Naive thymus-derived CD8-positive, alpha-beta T cell (primary cell): ENCODE measurements around the gene TCHP. TPM values are rescaled to one million over a fixed set of nuclear protein-coding genes. Genes with fewer than 3 reads are reported as not detected.
"Not testable (repeated sequence)": the region's sequence is repeated elsewhere in the genome, so short reads cannot be mapped to it uniquely, and the experiment has no call there.

Experiments
- ATAC-seq, 2 donors: fragments of 150-1000 bp; cut with Tn5 transposase in 1 of 2; sonication (Bioruptor Pico), chemical (Tn5 transposase) in 1 of 2; 1 replicate in 1 of 2; 2 replicates in 1 of 2; pipeline ENCODE4 v1.10.0; 2021; ENCODE audit warnings: mild to moderate bottlenecking in 2 of 2, moderate library complexity in 2 of 2
- POLR2A ChIA-PET: fragments of 350-600 bp; sonication (Branson Sonifier 250); formaldehyde crosslinking; loops from one replicate; lab custom pipeline; 2021; ENCODE audit warnings: antibody characterized with exemption; lab: Charles Lee
- DNase-seq, 10 donors: peaks; one replicate each; pipeline versions ENCODE4 v3.0.0 to v3.0.0-alpha.2; 2020 to 2022
- H3K27ac Mint-ChIP-seq, 10 donors: one replicate each; pipeline ENCODE4 v1.8.0; 2020 to 2022; ENCODE audit warnings: mild to moderate bottlenecking in 10 of 10, mixed read lengths in 10 of 10, moderate library complexity in 4 of 10, inconsistent platforms in 1 of 10
- H3K27me3 Mint-ChIP-seq, 5 donors: one replicate each; pipeline ENCODE4 v1.8.0; 2021 to 2022; ENCODE audit warnings: mixed read lengths in 5 of 5
- H3K36me3 Mint-ChIP-seq, 3 donors: one replicate each; pipeline ENCODE4 v1.8.0; 2020 to 2022; ENCODE audit warnings: mixed read lengths in 3 of 3, mild to moderate bottlenecking in 2 of 3, inconsistent platforms in 1 of 3
- H3K4me1 Mint-ChIP-seq, 4 donors: one replicate each; pipeline ENCODE4 v1.8.0; 2021 to 2022; ENCODE audit warnings: mixed read lengths in 4 of 4
- H3K4me3 Mint-ChIP-seq, 10 donors: one replicate each; pipeline ENCODE4 v1.8.0; 2020 to 2022; ENCODE audit warnings: mild to moderate bottlenecking in 10 of 10, mixed read lengths in 10 of 10, moderate library complexity in 6 of 10, inconsistent platforms in 1 of 10
- H3K9me3 Mint-ChIP-seq, 9 donors: one replicate each; pipeline ENCODE4 v1.8.0; 2020 to 2022; ENCODE audit warnings: mixed read lengths in 9 of 9, mild to moderate bottlenecking in 3 of 9, inconsistent platforms in 1 of 9, moderate library complexity in 1 of 9
- polyA plus RNA-seq, 3 donors: library from polyadenylated mRNA; unstranded; fragments of 300-500 nt; fragmentation: Illumina TruSeq; gene quantifications; one replicate each; pipeline ENCODE4 v1.2.3, GENCODE V29; 2021
- total RNA-seq, 8 experiments: library from RNA in 2 of 8; stranded (reverse) in 2 of 8; gene quantifications; one replicate each; pipeline ENCODE4 v1.2.3 and lab custom pipeline; 2021 to 2026

TCHP gene
- total and polyA plus RNA-seq, 5 experiments from 2014 or later: 6.7 to 39.1 (median 11.1) TPM

GRCh38 chr12:109929326-109929725 lies 29.3 kb downstream of the TCHP start:
- POLR2A ChIA-PET: interaction anchor here (1.2 kb wide), 1 partner anchor 28 kb away, joined by 3 read pairs; no protein-coding TSS in a partner anchor

GRCh38 chr12:109930028-109930800 lies 30.1 kb downstream of the TCHP start:
- Mint-ChIP-seq H3K4me3 (no peak overlapping the region), H3K9me3 (no peaks in the 10 kb centered on the region), H3K4me1 (peaks cover 0 to 3% (median 0%) of the 10 kb centered on the region in 4 donors), H3K27me3 (no peaks in the 10 kb centered on the region), H3K36me3 (peaks cover 7 to 63% (median 10%) of the 10 kb centered on the region in 3 donors), H3K27ac (peak overlapping the region in 5 of 10 donors; percentile 4 to 38 (median 21))
- DNase-seq (no peak), ATAC-seq (no peak)
- POLR2A ChIA-PET: no interaction called here

More at GRCh38 chr12:109929326-109929725, 29.3 kb downstream of the TCHP start:
- not testable (repeated sequence) for DNase-seq, ATAC-seq, H3K9me3 Mint-ChIP-seq, H3K4me3 Mint-ChIP-seq, H3K27me3 Mint-ChIP-seq, H3K4me1 Mint-ChIP-seq
- H3K27ac Mint-ChIP-seq: peak overlapping the region in 1 of 10 donors; percentile 36
- peaks cover 7 to 58% (median 8%) of the 10 kb centered on the region in 3 donors for H3K36me3 Mint-ChIP-seq

GRCh38 chr12:109931143-109931542 lies 31.1 kb downstream of the TCHP start:
- POLR2A ChIA-PET: no interaction called here
- no peak overlapping the region for H3K4me3 Mint-ChIP-seq
- peak overlapping the region in 2 of 10 donors; percentile 8 to 51 for H3K27ac Mint-ChIP-seq
- H3K9me3 Mint-ChIP-seq: no peaks in the 10 kb centered on the region
- peaks cover 0 to 3% (median 0%) of the 10 kb centered on the region in 4 donors for H3K4me1 Mint-ChIP-seq
- ATAC-seq (no peak), DNase-seq (no peak)
- H3K36me3 Mint-ChIP-seq: peaks cover 7 to 72% (median 12%) of the 10 kb centered on the region in 3 donors
- H3K27me3 Mint-ChIP-seq: no peaks in the 10 kb centered on the region

- DNase-seq (no peak), ATAC-seq (no peak)
- no peaks in the 10 kb centered on the region for H3K27me3 Mint-ChIP-seq
- POLR2A ChIA-PET: no interaction called here
- no peaks in the 10 kb centered on the region for H3K4me1 Mint-ChIP-seq
- H3K4me3 Mint-ChIP-seq: no peak overlapping the region
- no peak overlapping the region for H3K27ac Mint-ChIP-seq
- H3K9me3 Mint-ChIP-seq: no peaks in the 10 kb centered on the region
- peaks cover 7 to 86% (median 28%) of the 10 kb centered on the region in 3 donors for H3K36me3 Mint-ChIP-seq
Measured at GRCh38 chr12:109932878-109933503, 32.9 kb downstream of the TCHP start.

GRCh38 chr12:109934026-109934425 lies 34.0 kb downstream of the TCHP start:
- no peak overlapping the region for H3K4me3 Mint-ChIP-seq
- no peaks in the 10 kb centered on the region for H3K9me3 Mint-ChIP-seq
- no peaks in the 10 kb centered on the region for H3K27me3 Mint-ChIP-seq
- no peaks in the 10 kb centered on the region for H3K4me1 Mint-ChIP-seq
- DNase-seq (no peak), ATAC-seq (no peak)
- POLR2A ChIA-PET: no interaction called here
- peak overlapping the region in 1 of 10 donors; percentile 47 for H3K27ac Mint-ChIP-seq
- H3K36me3 Mint-ChIP-seq: peaks cover 7 to 96% (median 28%) of the 10 kb centered on the region in 3 donors

- H3K27me3 Mint-ChIP-seq: no peaks in the 10 kb centered on the region
- H3K36me3 Mint-ChIP-seq: peaks cover 2 to 70% (median 28%) of the 10 kb centered on the region in 3 donors
- no peaks in the 10 kb centered on the region for H3K9me3 Mint-ChIP-seq
- peaks cover 0 to 4% (median 1%) of the 10 kb centered on the region in 4 donors for H3K4me1 Mint-ChIP-seq
- POLR2A ChIA-PET: no interaction called here
- H3K27ac Mint-ChIP-seq: no peak overlapping the region
- no peak for ATAC-seq
- DNase-seq: no peak
- H3K4me3 Mint-ChIP-seq: no peak overlapping the region
Measured at GRCh38 chr12:109937371-109937770, 37.3 kb downstream of the TCHP start.

GRCh38 chr12:109938947-109939346 lies 38.9 kb downstream of the TCHP start:
- Mint-ChIP-seq H3K27ac (peak overlapping the region in 1 of 10 donors; percentile 20), H3K4me1 (peaks cover 0 to 4% (median 1%) of the 10 kb centered on the region in 4 donors), H3K9me3 (no peaks in the 10 kb centered on the region), H3K4me3 (no peak overlapping the region), H3K36me3 (peaks cover 0 to 63% (median 24%) of the 10 kb centered on the region in 3 donors), H3K27me3 (no peaks in the 10 kb centered on the region)
- POLR2A ChIA-PET: no interaction called here
- ATAC-seq: no peak
- DNase-seq: no peak

- peaks cover 0 to 4% (median 1%) of the 10 kb centered on the region in 4 donors for H3K4me1 Mint-ChIP-seq
- no peak for DNase-seq
- H3K4me3 Mint-ChIP-seq: no peak overlapping the region
- H3K27ac Mint-ChIP-seq: peak overlapping the region in 1 of 10 donors; percentile 43
- no peaks in the 10 kb centered on the region for H3K27me3 Mint-ChIP-seq
- POLR2A ChIA-PET: no interaction called here
- H3K9me3 Mint-ChIP-seq: no peaks in the 10 kb centered on the region
- ATAC-seq: no peak
- peaks cover 0 to 59% (median 20%) of the 10 kb centered on the region in 3 donors for H3K36me3 Mint-ChIP-seq
Measured at GRCh38 chr12:109939504-109939903, 39.4 kb downstream of the TCHP start.

- H3K27ac Mint-ChIP-seq: peak overlapping the region in 5 of 10 donors; percentile 7 to 79 (median 48)
- H3K9me3 Mint-ChIP-seq: no peaks in the 10 kb centered on the region
- H3K4me3 Mint-ChIP-seq: no peak overlapping the region
- peaks cover 0 to 10% (median 1%) of the 10 kb centered on the region in 4 donors for H3K4me1 Mint-ChIP-seq
- no peaks in the 10 kb centered on the region for H3K27me3 Mint-ChIP-seq
- POLR2A ChIA-PET: interaction anchor here (0.6 kb wide), 1 partner anchor 93 kb away, joined by 3 read pairs; no protein-coding TSS in a partner anchor
- DNase-seq: no peak
- H3K36me3 Mint-ChIP-seq: peaks cover 0 to 58% (median 18%) of the 10 kb centered on the region in 3 donors
- ATAC-seq: no peak
Measured at GRCh38 chr12:109940339-109940923, 40.4 kb downstream of the TCHP start.

GRCh38 chr12:109943811-109944210 lies 43.7 kb downstream of the TCHP start:
- Mint-ChIP-seq H3K9me3 (no peaks in the 10 kb centered on the region), H3K27ac (peak overlapping the region in 1 of 10 donors; percentile 36), H3K4me1 (peaks cover 12 to 36% (median 24%) of the 10 kb centered on the region in 4 donors), H3K4me3 (no peak overlapping the region), H3K36me3 (peaks cover 4 to 51% (median 11%) of the 10 kb centered on the region in 3 donors), H3K27me3 (no peaks in the 10 kb centered on the region)
- ATAC-seq: no peak
- POLR2A ChIA-PET: no interaction called here
- no peak for DNase-seq

- ATAC-seq (no peak), DNase-seq (no peak)
- H3K27me3 Mint-ChIP-seq: no peaks in the 10 kb centered on the region
- H3K9me3 Mint-ChIP-seq: no peaks in the 10 kb centered on the region
- peaks cover 4 to 56% (median 11%) of the 10 kb centered on the region in 3 donors for H3K36me3 Mint-ChIP-seq
- H3K4me3 Mint-ChIP-seq: no peak overlapping the region
- peak overlapping the region in 5 of 10 donors; percentile 7 to 74 (median 24) for H3K27ac Mint-ChIP-seq
- POLR2A ChIA-PET: interaction anchor here (0.7 kb wide), 1 partner anchor 715 kb away, joined by 3 read pairs; no protein-coding TSS in a partner anchor
- peaks cover 12 to 37% (median 25%) of the 10 kb centered on the region in 4 donors for H3K4me1 Mint-ChIP-seq
Measured at GRCh38 chr12:109944561-109945359, 44.7 kb downstream of the TCHP start.

GRCh38 chr12:109946505-109946904 lies 46.4 kb downstream of the TCHP start:
- Mint-ChIP-seq H3K4me3 (peak overlapping the region in 6 of 10 donors; percentile 9 to 57 (median 26)), H3K27me3 (no peaks in the 10 kb centered on the region), H3K9me3 (no peaks in the 10 kb centered on the region), H3K36me3 (peaks cover 4 to 71% (median 11%) of the 10 kb centered on the region in 3 donors), H3K27ac (peak overlapping the region; percentile 63 to 90 (median 84)), H3K4me1 (peaks cover 11 to 34% (median 29%) of the 10 kb centered on the region in 4 donors)
- POLR2A ChIA-PET: no interaction called here
- DNase-seq (no peak), ATAC-seq (peak in 1 of 2 donors; percentile 51)
